HK-2 (cell line): ENCODE data around the gene ENTREP3.
A peak's percentile ranks its signal among the peaks of the same experiment; 100 is the strongest.
"Not testable (repeated sequence)": the region's sequence is repeated elsewhere in the genome, so short reads cannot be mapped to it uniquely, and the experiment has no call there.

ENCODE experiments used
- DNase-seq: peaks from one replicate; pipeline ENCODE4 v3.0.0-alpha.2; 2018; ENCODE audit not compliant: unreplicated experiment

ENTREP3 gene

GRCh38 chr1:155250633-155251449 lies 4.4 kb downstream of the ENTREP3 start:
- peak; percentile 91 for DNase-seq

DNA sequence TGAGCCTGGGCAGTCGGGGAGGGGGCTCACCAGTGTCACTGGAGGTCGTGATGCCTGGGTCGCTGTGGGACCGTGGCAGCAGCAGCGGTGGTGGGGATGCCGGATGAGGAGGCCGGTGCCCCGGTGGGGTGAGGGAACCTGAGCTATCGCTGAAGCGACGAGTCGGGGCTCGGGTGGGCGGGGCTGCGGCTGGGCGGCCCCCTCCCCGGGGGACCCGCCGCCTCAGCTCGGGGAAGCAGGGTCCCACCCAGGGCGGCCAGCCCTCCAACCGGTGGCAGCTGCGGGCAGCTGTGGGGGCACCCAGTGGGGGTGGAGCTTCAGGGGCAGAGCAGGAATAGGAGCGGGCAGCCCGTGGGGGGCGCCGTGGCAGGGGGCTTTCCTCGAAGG lies 5.0 kb downstream of the ENTREP3 start:
- no peak for DNase-seq

- DNase-seq, result no peak
Measured at GRCh38 chr1:155247667-155248553, 7.4 kb downstream of the ENTREP3 start.

DNA sequence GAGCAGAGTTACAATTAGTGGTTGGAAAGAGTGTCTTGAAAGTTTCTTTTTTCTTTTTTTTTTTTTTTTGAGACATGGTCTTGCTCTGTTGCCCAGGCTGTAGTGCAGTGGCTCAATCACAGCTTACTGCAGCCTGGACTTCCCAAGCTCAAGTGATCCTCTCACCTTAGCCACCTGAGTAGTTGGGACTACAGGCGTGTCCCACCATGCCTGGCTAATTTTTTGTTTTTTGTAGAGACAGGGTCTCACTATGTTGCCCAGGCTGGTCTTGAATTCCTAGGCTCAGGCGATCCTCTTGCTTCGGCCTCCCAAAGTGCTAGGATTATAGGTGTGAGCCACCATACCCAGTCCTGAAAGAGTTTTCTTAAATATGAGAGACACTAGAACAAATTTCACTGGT lies 8.5 kb downstream of the ENTREP3 start:
- not testable (repeated sequence) for DNase-seq

DNA sequence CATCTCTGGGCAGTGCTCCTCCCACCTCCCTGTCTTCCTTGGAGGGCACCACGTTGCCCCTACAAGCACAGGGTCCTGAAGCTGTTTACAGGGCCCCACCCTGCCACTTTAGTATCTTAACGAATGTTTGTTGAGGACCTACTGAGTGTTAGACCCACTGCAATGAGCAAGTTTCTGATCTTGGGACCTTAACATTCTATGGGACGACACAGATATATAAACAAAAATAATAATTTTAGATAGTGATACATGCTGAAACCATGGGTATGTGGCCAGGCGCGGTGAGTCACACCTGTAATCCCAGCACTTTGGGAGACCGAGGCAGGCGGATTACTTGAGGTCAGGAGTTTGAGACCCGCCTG lies 10.1 kb downstream of the ENTREP3 start:
- no peak for DNase-seq

DNA sequence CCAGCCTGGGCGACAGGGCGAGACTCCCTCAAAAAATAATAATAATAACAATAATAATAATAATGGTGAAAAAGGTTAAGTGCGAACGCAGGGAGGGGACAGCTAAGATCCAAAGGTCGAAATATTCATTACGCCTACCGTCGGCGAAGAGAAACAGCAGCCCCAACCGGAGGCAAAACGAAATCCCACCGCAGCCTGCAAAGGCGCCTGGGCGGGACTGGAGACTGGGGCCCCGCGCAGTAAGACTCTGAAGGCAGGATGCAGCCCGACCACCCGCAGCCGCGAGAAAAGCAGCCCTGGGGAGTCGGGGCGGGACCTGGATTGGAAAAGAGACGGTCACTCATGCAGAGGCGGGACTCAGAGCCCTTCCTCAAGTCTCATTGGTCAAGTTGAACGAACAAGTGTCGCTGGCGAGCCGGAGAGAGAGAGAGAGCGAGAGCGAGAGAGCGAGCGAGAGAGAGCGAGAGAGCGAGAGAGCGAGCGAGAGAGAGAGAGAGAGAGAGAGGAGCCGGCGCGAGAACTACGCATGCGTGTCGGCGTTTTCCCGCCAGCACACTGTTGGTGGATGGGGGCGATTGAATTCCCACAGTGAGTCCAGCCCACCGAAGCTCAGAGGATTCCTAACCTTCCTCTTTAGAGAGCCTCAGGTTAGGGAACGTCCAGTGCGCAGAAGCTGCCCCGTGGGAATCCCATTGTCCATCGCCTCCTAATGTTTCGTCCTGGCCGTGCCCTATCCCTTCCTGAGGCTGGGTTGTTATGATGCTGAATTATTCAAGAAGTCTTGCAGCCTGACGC lies 10.7 kb downstream of the ENTREP3 start:
- DNase-seq, result peak; percentile 98

- DNase-seq, result no peak
Measured at GRCh38 chr1:155242805-155243358, 12.4 kb downstream of the ENTREP3 start.

GRCh38 chr1:155241841-155242264 lies 13.4 kb downstream of the ENTREP3 start:
- no peak for DNase-seq

GRCh38 chr1:155241069-155241679 lies 14.1 kb downstream of the ENTREP3 start:
- peak; percentile 63 for DNase-seq

DNA sequence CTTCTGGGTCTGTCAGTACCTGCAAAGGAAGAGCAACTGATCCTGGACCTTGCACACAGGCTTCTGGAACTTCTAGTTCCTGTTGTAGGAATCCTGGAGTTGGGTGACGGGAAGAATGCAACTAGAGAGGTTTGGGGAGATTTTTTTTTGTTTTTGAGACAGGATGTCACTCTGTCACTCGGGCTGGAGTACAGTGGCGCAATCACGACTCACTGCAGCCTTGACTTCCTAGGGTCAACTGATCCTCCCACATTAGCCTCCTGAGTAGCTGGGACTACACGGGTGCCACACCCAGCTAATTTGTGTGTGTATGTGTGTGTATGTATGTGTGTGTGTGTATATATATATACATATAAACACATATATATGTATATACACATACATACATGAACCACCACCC lies 18.8 kb downstream of the ENTREP3 start:
- DNase-seq, result no peak

DNA sequence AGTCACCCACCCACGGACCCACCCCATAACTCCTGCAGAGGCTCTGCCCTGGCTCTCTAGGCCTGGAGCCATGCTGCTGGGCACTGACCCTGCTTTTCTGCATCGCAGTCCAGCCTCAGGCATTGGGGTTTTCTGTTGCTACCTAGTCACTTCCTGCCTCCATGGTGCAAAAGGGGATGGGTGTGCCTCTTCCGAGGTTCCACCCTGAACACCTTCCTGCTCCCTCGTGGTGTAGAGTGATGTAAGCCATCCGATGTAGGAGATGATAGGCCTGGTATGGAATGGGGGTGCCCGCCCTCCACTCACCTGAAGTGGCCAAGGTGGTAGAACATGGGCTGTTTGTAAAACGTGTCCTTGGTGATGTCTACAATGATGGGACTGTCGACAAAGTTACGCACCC lies 19.9 kb downstream of the ENTREP3 start:
- DNase-seq, result not testable (repeated sequence)

- not testable (repeated sequence) for DNase-seq
Measured at GRCh38 chr1:155233502-155233901, 21.8 kb downstream of the ENTREP3 start.

DNA sequence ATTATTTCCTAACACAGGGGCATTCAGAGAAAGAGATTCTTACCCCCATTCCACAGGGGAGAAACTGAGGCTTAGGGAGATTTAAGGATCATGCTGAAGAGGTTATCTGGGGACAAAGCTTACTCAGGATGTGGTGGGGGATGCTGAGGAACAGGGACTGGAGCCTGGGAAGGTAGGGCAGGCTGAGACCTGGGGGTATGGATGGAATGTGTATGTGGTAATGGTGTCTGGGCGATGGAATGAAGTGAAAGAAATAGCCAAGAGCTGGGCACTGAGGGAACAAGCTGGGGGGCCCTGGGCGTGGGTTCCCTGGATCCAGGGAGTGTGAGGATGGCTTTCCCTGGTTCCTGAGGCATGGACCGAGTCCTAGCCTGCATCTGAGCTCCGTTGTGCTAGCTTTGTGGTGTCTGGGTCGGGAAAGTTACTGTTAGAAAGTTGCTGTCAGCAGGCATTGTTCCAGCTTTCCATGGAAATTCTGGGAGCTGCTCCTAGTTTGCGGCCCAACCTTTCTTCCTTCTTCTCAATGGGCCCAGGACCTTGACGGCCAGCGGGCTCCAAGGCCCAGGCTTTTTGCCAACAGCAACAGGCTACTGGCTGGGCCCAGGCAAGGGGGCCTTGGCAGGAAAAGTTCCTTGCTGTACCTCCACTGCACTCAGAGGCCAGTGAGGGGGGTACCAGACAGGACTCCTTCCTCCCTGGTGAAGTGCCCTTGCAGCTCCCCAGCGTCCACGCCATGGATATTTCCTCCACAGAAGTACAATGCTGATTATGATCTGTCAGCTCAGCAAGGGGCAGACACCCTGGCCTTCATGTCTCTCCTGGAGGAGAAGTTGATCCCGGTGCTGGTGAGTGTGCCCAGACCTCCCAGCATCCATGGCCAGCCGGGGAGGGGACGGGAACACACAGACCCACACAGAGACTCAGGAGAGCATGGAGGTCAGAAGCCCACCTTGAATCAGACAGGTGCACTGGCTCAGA lies 23.0 kb downstream of the ENTREP3 start:
- not testable (repeated sequence) for DNase-seq

GRCh38 chr1:155231302-155231701 lies 24.0 kb downstream of the ENTREP3 start:
- DNase-seq, result not testable (repeated sequence)

DNA sequence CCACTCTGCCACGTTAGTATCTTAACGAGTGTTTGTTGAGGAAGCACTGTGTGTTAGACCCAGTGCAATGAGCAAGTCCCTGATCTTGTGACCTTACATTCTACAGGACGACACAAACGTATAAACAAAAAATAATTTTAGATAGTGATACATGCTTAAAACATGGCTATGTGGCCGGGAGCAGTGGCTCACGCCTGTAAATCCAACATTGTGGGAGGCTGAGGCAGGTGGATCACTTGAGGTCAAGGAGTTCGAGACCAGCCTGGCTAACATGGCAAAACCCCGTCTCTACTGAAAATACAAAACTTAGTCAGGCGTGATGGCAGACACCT lies 27.2 kb downstream of the ENTREP3 start:
- DNase-seq, result no peak

DNA sequence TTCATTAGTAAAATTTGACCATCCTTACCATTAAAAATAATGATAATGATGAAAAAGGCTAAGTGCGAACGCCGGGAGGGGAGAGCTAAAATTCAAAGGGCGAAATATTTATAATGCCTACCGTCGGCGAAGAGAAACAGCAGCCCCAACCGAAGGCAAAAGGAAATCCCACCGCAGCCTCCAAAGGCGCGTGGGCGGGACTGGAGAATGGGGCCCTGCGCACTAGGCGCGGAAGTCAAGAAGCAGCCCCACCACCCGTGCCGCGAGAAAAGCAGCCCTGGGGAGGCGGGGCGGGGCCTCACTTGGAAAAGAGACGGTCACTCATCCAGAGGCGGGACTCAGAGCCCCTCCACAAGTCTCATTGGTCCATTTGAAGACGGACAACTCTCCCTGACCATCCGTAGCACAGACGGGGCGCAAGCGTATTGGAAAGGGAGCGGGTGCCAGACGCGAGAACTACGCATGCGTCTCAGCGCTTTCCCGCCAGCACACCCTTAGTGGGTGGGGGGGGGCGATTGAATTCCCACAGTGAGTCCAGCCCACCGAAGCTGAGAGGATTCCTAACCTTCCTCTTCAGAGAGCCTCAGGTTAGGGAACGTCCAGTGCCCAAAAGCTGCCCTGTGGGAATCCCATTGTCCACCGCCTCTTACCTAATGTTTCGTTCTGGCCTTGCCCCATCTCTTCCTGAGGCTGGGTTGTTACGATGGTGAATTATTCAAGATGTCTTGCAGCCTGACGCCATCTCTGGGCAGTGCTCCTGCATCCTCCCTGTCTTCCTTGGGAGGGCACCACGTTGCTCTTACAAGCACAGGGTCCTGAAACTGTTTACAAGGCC lies 27.8 kb downstream of the ENTREP3 start:
- peak; percentile 99 for DNase-seq

DNA sequence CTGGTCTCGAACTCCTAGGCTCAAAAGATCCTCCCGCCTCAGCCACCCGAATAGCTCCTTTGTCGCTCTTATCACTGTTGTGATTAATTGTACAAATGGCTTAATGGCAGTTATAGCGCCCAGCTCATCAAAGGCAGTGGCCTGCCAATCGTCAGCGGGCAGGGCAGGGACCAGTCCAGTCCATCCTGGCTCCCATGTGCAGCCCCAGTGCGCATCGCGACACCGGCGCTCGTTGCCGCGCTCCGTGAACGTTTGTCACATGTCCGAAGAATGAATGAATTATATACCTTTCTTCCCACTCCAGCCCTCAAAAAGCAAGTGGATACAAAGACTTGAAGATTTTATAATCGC lies 28.4 kb downstream of the ENTREP3 start:
- peak; percentile 65 for DNase-seq

DNA sequence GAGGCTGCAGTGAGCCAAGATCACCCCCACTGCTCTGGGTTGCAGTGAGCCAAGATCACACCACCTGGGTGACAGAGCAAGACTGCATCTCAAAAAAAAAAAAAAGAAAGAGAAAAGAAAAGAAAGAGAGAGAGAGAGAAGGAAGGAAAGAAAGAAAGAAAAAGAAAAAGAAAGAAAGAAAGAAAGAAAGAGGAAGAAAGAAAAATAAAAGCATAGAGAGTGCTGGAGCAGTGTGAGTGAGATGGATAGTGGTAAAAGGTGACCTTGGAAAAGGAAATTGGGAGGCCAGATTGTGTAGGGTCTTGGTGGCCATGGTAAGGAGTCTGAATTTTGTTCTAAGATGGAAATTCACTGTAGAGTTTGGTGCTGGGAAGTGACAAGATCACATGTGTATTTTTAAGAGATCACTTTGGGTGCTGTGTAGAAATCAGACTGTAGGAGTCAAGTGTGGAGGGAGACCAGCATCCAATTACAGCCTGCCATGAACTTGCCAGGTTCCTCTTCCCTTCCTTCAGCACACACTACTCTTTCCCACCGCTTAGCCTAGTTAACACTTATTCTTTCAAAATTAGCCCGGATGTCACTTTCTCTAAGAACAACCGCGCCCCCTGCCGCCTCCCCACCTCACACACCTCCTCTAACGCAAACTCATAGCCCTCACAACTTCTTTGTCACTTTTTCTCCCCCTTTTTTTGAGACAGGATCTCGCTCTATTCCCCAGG lies 28.9 kb downstream of the ENTREP3 start:
- DNase-seq, result peak; percentile 77

DNA sequence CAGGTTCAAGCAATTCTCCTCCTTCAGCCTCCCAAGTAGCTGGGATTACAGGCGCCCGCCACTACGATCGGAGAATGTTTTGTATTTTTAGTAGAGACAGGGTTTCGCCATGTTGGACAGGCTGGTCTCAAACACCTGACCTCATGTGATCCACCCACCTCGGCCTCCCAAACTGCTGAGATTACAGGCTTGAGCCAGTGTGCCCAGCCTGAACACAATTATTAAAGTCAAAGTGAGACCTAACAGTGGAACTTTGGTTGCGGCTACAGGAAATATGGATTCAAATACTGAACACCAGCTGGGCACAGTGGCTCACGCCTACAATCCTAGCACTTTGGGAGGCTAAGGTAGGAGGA lies 29.9 kb downstream of the ENTREP3 start:
- not testable (repeated sequence) for DNase-seq
